GM12878 (cell line): Measurements from ENCODE around the gene CRYBB1. TPM values are rescaled to one million over a fixed set of nuclear protein-coding genes. Genes with fewer than 3 reads are reported as not detected.
A peak's percentile ranks its signal among the peaks of the same experiment; 100 is the strongest.

Experiments
- BHLHE40 ChIP-seq, 2 experiments: fragments of 450-650 bp in 1 of 2; IDR thresholded peaks; 2 replicates each; pipeline ENCODE4 v1.6.1; 2011 to 2017; ENCODE audit warnings: low read depth in 2 of 2, borderline replicate concordance in 1 of 2, improper control_type of control experiment in 1 of 2, low read length in 1 of 2, mild to moderate bottlenecking in 1 of 2
- BMI1 ChIP-seq: fragments of 450-650 bp; IDR thresholded peaks from 2 replicates; pipeline ENCODE4 v1.6.1; 2016; ENCODE audit warnings: mild to moderate bottlenecking, moderate library complexity, borderline replicate concordance
- CREM ChIP-seq: IDR thresholded peaks from 2 replicates; pipeline ENCODE4 v1.6.1; 2014; ENCODE audit warnings: antibody characterized with exemption, low read depth
- DPF2 ChIP-seq: fragments of 450-650 bp; IDR thresholded peaks from 2 replicates; pipeline ENCODE4 v1.6.1; 2017; ENCODE audit warnings: mild to moderate bottlenecking
- EED ChIP-seq: sonication (generic); IDR thresholded peaks from 2 replicates; pipeline ENCODE4 v1.6.1; 2016; ENCODE audit warnings: antibody characterized with exemption, low read depth
- GATAD2B ChIP-seq: fragments of 450-650 bp; conservative IDR thresholded peaks from 2 replicates; pipeline ENCODE4 v1.6.1; 2017; ENCODE audit warnings: low read depth, mild to moderate bottlenecking, moderate library complexity
- MEF2B ChIP-seq: fragments of 450-650 bp; IDR thresholded peaks from 2 replicates; pipeline ENCODE4 v1.6.1; 2018; ENCODE audit warnings: mild to moderate bottlenecking, moderate library complexity; ENCODE audit not compliant: partially characterized antibody, poor library complexity, severe bottlenecking
- MTA3 ChIP-seq: IDR thresholded peaks from 2 replicates; pipeline ENCODE4 v1.6.1; 2012; ENCODE audit warnings: low read length, inconsistent platforms, borderline replicate concordance
- NR2C2 ChIP-seq: IDR thresholded peaks from 2 replicates; pipeline ENCODE4 v1.6.1; 2011; ENCODE audit warnings: borderline replicate concordance, low read depth; ENCODE audit not compliant: control insufficient read depth, insufficient read length
- RAD21 ChIP-seq: IDR thresholded peaks from 2 replicates; pipeline ENCODE4 v1.6.1; 2011; ENCODE audit warnings: mild to moderate bottlenecking, low read depth, low read length, moderate library complexity; ENCODE audit not compliant: insufficient read depth
- SMAD1 ChIP-seq: fragments of 450-650 bp; IDR thresholded peaks from 2 replicates; pipeline ENCODE4 v1.6.1; 2018; ENCODE audit warnings: mild to moderate bottlenecking, low read depth; ENCODE audit not compliant: partially characterized antibody
- SREBF2 ChIP-seq: IDR thresholded peaks from 2 replicates; pipeline ENCODE4 v1.6.1; 2012; ENCODE audit warnings: mild to moderate bottlenecking, low read length
- ZNF384 ChIP-seq: IDR thresholded peaks from 2 replicates; pipeline ENCODE4 v1.6.1; 2012; ENCODE audit warnings: low read depth, mild to moderate bottlenecking, low read length, improper control_type of control experiment, borderline replicate concordance
- polyA plus RNA-seq, 11 experiments: library from polyadenylated mRNA; depleted of rRNA in 4 of 11; unstranded in 6 of 11; stranded (reverse) in 5 of 11; fragments of >200 nt; fragmentation: Nextera tagmentation in 4 of 11; fragmentation: Illumina TruSeq in 1 of 11; extraction: Ambion mirVana in 4 of 11; extraction: Trizol in 1 of 11; gene quantifications; 1 replicate in 1 of 11; 2 replicates in 10 of 11; pipeline versions ENCODE4 v1.2.1 to v1.2.3, GENCODE V29; 2011 to 2016; ENCODE audit warnings: inconsistent platforms in 2 of 11, missing spikeins in 2 of 11, low read depth in 1 of 11
- total RNA-seq, 4 experiments: library from RNA; depleted of rRNA in 3 of 4; stranded (reverse); fragments of >200 nt in 3 of 4; fragmentation: Illumina TruSeq in 1 of 4; extraction: Trizol in 1 of 4; gene quantifications; 2 replicates each; pipeline versions ENCODE4 v1.2.1 to v1.2.3, GENCODE V29; 2013 to 2021
- TF ChIP-seq, protein P1 (sequence below): IDR thresholded peaks from 2 replicates; pipeline ENCODE4 v1.6.1; 2012; ENCODE audit warnings: improper control_type of control experiment, low read depth, low read length; ENCODE audit not compliant: insufficient replicate concordance
- TF ChIP-seq, protein P2 (sequence below): IDR thresholded peaks from 2 replicates; pipeline ENCODE4 v1.6.1; 2012; ENCODE audit warnings: mild to moderate bottlenecking, low read depth, low read length
- TF ChIP-seq, protein P3 (sequence below): IDR thresholded peaks from 2 replicates; pipeline ENCODE4 v1.6.1; 2012; ENCODE audit warnings: low read depth, low read length, improper control_type of control experiment

The CRYBB1 gene
- total and polyA plus RNA-seq, 10 of the 15 experiments (the other 5 are each of a cell fraction or from before 2014, with no cell fraction given), result 0.09 to 0.64 (median 0.23) TPM; not detected in 5

DNA sequence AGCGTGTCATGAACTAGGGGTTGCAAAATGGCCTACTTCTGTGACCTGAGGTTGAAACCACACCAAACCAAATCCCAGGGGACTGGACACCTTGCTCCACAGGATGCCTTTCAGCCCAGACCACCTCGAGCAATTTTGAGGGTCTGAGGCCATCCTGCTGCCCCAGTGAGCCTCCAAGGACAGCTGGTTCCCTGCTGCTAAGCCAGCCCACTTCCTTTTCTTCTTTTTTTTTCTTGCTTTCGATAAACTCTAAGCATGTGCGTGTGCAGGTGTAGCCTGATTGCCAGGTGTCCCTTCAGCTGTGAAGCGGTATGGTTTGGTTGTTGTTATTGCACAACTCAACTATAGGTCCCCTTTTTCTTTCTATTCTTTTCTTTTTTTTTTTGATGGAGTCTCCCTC is 2.7 kb downstream of the CRYBB1 start (continued):
- TF ChIP-seq MTA3 (no peak), EED (0 out of 2 replicates have a peak, but pooled peaks have one; percentile 36), DPF2 (no peak), SMAD1 (no peak), MEF2B (peak; percentile 86), CREM (0 out of 2 replicates have a peak, but pooled peaks have one; percentile 30), RAD21 (no peak), BMI1 (no peak), GATAD2B (no peak), BHLHE40 (IDR thresholded peaks at IDR 0.05; ENCODE audit: borderline replicate concordance in 1 of 2, low read depth in 2 of 2, low read length in 1 of 2) (peak; percentile 35 to 56; a peak in 2 of 4 replicates), ZNF384 (peak; percentile 86), NR2C2 (no peak), SREBF2 (no peak)
- TF ChIP-seq, protein P1, sequence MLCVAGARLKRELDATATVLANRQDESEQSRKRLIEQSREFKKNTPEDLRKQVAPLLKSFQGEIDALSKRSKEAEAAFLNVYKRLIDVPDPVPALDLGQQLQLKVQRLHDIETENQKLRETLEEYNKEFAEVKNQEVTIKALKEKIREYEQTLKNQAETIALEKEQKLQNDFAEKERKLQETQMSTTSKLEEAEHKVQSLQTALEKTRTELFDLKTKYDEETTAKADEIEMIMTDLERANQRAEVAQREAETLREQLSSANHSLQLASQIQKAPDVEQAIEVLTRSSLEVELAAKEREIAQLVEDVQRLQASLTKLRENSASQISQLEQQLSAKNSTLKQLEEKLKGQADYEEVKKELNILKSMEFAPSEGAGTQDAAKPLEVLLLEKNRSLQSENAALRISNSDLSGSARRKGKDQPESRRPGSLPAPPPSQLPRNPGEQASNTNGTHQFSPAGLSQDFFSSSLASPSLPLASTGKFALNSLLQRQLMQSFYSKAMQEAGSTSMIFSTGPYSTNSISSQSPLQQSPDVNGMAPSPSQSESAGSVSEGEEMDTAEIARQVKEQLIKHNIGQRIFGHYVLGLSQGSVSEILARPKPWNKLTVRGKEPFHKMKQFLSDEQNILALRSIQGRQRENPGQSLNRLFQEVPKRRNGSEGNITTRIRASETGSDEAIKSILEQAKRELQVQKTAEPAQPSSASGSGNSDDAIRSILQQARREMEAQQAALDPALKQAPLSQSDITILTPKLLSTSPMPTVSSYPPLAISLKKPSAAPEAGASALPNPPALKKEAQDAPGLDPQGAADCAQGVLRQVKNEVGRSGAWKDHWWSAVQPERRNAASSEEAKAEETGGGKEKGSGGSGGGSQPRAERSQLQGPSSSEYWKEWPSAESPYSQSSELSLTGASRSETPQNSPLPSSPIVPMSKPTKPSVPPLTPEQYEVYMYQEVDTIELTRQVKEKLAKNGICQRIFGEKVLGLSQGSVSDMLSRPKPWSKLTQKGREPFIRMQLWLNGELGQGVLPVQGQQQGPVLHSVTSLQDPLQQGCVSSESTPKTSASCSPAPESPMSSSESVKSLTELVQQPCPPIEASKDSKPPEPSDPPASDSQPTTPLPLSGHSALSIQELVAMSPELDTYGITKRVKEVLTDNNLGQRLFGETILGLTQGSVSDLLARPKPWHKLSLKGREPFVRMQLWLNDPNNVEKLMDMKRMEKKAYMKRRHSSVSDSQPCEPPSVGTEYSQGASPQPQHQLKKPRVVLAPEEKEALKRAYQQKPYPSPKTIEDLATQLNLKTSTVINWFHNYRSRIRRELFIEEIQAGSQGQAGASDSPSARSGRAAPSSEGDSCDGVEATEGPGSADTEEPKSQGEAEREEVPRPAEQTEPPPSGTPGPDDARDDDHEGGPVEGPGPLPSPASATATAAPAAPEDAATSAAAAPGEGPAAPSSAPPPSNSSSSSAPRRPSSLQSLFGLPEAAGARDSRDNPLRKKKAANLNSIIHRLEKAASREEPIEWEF, result no peak
- TF ChIP-seq, protein P2, sequence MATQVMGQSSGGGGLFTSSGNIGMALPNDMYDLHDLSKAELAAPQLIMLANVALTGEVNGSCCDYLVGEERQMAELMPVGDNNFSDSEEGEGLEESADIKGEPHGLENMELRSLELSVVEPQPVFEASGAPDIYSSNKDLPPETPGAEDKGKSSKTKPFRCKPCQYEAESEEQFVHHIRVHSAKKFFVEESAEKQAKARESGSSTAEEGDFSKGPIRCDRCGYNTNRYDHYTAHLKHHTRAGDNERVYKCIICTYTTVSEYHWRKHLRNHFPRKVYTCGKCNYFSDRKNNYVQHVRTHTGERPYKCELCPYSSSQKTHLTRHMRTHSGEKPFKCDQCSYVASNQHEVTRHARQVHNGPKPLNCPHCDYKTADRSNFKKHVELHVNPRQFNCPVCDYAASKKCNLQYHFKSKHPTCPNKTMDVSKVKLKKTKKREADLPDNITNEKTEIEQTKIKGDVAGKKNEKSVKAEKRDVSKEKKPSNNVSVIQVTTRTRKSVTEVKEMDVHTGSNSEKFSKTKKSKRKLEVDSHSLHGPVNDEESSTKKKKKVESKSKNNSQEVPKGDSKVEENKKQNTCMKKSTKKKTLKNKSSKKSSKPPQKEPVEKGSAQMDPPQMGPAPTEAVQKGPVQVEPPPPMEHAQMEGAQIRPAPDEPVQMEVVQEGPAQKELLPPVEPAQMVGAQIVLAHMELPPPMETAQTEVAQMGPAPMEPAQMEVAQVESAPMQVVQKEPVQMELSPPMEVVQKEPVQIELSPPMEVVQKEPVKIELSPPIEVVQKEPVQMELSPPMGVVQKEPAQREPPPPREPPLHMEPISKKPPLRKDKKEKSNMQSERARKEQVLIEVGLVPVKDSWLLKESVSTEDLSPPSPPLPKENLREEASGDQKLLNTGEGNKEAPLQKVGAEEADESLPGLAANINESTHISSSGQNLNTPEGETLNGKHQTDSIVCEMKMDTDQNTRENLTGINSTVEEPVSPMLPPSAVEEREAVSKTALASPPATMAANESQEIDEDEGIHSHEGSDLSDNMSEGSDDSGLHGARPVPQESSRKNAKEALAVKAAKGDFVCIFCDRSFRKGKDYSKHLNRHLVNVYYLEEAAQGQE, result no peak
- TF ChIP-seq, protein P3, sequence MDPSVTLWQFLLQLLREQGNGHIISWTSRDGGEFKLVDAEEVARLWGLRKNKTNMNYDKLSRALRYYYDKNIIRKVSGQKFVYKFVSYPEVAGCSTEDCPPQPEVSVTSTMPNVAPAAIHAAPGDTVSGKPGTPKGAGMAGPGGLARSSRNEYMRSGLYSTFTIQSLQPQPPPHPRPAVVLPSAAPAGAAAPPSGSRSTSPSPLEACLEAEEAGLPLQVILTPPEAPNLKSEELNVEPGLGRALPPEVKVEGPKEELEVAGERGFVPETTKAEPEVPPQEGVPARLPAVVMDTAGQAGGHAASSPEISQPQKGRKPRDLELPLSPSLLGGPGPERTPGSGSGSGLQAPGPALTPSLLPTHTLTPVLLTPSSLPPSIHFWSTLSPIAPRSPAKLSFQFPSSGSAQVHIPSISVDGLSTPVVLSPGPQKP, result no peak
